ENCODE measurements around the gene EXOC2.
"Not testable (repeated sequence)": the region's sequence is repeated elsewhere in the genome, so short reads cannot be mapped to it uniquely, and the experiment has no call there.

Gene EXOC2

DNA sequence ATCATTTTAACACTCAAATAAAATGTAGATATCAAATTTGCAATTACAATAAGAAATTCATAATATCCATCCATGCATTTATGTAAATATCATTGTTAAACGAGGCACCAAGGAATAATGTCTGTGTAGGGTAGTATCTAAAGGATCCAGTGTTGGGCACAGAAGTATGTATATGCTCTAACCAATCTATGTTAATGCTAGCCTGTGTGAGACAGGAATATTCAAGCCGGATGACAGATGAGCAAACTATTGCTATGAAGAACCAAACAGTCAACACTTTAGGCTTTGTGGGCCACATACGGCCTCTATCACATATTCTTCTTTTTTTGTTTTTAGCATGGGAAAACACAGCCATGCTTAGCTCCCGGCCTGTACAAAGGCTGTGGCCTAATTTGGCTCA, 81.0 kb downstream of the EXOC2 start:
- H3K79me2 ChIP-seq (ENCODE audit: insufficient read depth, low read depth): no peaks in the 10 kb centered on the region
- no peak overlapping the region for H3K9ac ChIP-seq
- H3K27ac ChIP-seq: no peak overlapping the region
- no peak overlapping the region for H3K4me3 ChIP-seq (IDR thresholded peaks at IDR 0.05; ENCODE audit: insufficient read depth, low read depth, low read length)
- H3K4me2 ChIP-seq: no peak overlapping the region
- no peak overlapping the region for H2AFZ ChIP-seq (ENCODE audit: low read depth)
- H3K27me3 ChIP-seq (ENCODE audit: insufficient read depth, low read depth): no peaks in the 10 kb centered on the region
- TF ChIP-seq, protein P1, sequence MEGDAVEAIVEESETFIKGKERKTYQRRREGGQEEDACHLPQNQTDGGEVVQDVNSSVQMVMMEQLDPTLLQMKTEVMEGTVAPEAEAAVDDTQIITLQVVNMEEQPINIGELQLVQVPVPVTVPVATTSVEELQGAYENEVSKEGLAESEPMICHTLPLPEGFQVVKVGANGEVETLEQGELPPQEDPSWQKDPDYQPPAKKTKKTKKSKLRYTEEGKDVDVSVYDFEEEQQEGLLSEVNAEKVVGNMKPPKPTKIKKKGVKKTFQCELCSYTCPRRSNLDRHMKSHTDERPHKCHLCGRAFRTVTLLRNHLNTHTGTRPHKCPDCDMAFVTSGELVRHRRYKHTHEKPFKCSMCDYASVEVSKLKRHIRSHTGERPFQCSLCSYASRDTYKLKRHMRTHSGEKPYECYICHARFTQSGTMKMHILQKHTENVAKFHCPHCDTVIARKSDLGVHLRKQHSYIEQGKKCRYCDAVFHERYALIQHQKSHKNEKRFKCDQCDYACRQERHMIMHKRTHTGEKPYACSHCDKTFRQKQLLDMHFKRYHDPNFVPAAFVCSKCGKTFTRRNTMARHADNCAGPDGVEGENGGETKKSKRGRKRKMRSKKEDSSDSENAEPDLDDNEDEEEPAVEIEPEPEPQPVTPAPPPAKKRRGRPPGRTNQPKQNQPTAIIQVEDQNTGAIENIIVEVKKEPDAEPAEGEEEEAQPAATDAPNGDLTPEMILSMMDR (conservative IDR thresholded peaks at IDR 0.05; ENCODE audit: low read depth, low read length): no peak
- no peaks in the 10 kb centered on the region for H3K36me3 ChIP-seq (ENCODE audit: insufficient read depth)
- H4K20me1 ChIP-seq (ENCODE audit: insufficient read depth): no peaks in the 10 kb centered on the region
- H3K4me1 ChIP-seq (ENCODE audit: low read depth, poor library complexity, severe bottlenecking): no peaks in the 10 kb centered on the region

GRCh38 chr6:610882-611281, 82.1 kb downstream of the EXOC2 start:
- Histone ChIP-seq H3K36me3 (ENCODE audit: insufficient read depth) (no peaks in the 10 kb centered on the region), H3K4me1 (ENCODE audit: low read depth, poor library complexity, severe bottlenecking) (no peaks in the 10 kb centered on the region), H3K27me3 (ENCODE audit: insufficient read depth, low read depth) (no peaks in the 10 kb centered on the region), H3K79me2 (ENCODE audit: insufficient read depth, low read depth) (no peaks in the 10 kb centered on the region), H3K4me2 (no peak overlapping the region), H3K9ac (no peak overlapping the region), H2AFZ (ENCODE audit: low read depth) (no peak overlapping the region), H3K27ac (no peak overlapping the region), H4K20me1 (ENCODE audit: insufficient read depth) (no peaks in the 10 kb centered on the region), H3K4me3 (IDR thresholded peaks at IDR 0.05; ENCODE audit: insufficient read depth, low read depth, low read length) (no peak overlapping the region)
- TF ChIP-seq, protein P1 (conservative IDR thresholded peaks at IDR 0.05; ENCODE audit: low read depth, low read length): no peak

DNA sequence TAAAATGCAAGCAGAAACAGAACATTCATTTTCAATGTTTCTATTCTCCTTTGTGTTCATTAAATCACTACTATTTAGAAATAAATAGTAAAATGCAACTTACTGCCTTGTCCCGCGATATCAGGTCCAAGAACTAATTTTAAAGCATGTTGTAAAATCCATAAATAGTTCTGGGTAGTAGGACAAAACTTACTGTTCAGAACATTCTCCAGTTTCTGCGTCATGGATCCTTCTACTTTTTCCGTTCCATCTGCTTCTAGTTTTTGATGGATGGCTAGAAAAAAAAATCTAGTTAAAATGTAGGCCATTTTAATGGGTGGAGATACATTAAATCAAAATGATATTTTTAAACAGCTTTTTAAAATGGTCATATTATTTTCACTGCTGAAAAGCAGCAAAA, 83.0 kb downstream of the EXOC2 start:
- H2AFZ ChIP-seq (ENCODE audit: low read depth): no peak overlapping the region
- H3K4me2 ChIP-seq: no peak overlapping the region
- no peaks in the 10 kb centered on the region for H4K20me1 ChIP-seq (ENCODE audit: insufficient read depth)
- TF ChIP-seq, protein P1 (conservative IDR thresholded peaks at IDR 0.05; ENCODE audit: low read depth, low read length): no peak
- H3K27ac ChIP-seq: no peak overlapping the region
- H3K79me2 ChIP-seq (ENCODE audit: insufficient read depth, low read depth): no peaks in the 10 kb centered on the region
- H3K36me3 ChIP-seq (ENCODE audit: insufficient read depth): no peaks in the 10 kb centered on the region
- no peak overlapping the region for H3K9ac ChIP-seq
- H3K27me3 ChIP-seq (ENCODE audit: insufficient read depth, low read depth): no peaks in the 10 kb centered on the region
- H3K4me3 ChIP-seq (IDR thresholded peaks at IDR 0.05; ENCODE audit: insufficient read depth, low read depth, low read length): no peak overlapping the region
- no peaks in the 10 kb centered on the region for H3K4me1 ChIP-seq (ENCODE audit: low read depth, poor library complexity, severe bottlenecking)

GRCh38 chr6:606829-607379, 86.0 kb downstream of the EXOC2 start:
- Histone ChIP-seq H3K4me2 (no peak overlapping the region), H3K79me2 (ENCODE audit: insufficient read depth, low read depth) (no peaks in the 10 kb centered on the region)

DNA sequence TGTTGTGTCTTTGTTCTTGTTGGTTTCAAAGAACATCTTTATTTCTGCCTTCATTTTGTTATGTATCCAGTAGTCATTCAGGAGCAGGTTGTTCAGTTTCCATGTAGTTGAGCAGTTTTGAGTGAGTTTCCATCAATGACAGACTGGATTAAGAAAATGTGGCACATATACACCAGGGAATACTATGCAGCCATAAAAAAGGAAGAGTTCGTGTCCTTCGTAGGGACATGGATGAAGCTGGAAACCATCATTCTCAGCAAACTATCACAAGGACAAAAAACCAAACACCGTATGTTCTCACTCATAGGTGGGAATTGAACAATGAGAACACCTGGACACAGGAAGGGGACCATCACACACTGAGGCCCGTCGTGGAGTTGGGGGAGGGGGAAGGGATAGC, 87.0 kb downstream of the EXOC2 start:
- not testable (repeated sequence) for H3K4me1 ChIP-seq (ENCODE audit: low read depth, poor library complexity, severe bottlenecking); H2AFZ ChIP-seq (ENCODE audit: low read depth); H4K20me1 ChIP-seq (ENCODE audit: insufficient read depth); H3K4me3 ChIP-seq (IDR thresholded peaks at IDR 0.05; ENCODE audit: insufficient read depth, low read depth, low read length); H3K36me3 ChIP-seq (ENCODE audit: insufficient read depth); H3K79me2 ChIP-seq (ENCODE audit: insufficient read depth, low read depth); H3K9ac ChIP-seq; H3K4me2 ChIP-seq; H3K27ac ChIP-seq; H3K27me3 ChIP-seq (ENCODE audit: insufficient read depth, low read depth)

More at GRCh38 chr6:606829-607379, 86.0 kb downstream of the EXOC2 start:
- no peaks in the 10 kb centered on the region for H3K36me3 ChIP-seq (ENCODE audit: insufficient read depth)
- TF ChIP-seq, protein P1 (conservative IDR thresholded peaks at IDR 0.05; ENCODE audit: low read depth, low read length): no peak
- H3K9ac ChIP-seq: no peak overlapping the region
- H3K27ac ChIP-seq: no peak overlapping the region
- H3K4me3 ChIP-seq (IDR thresholded peaks at IDR 0.05; ENCODE audit: insufficient read depth, low read depth, low read length): no peak overlapping the region
- no peaks in the 10 kb centered on the region for H3K4me1 ChIP-seq (ENCODE audit: low read depth, poor library complexity, severe bottlenecking)
- no peaks in the 10 kb centered on the region for H3K27me3 ChIP-seq (ENCODE audit: insufficient read depth, low read depth)
- no peaks in the 10 kb centered on the region for H4K20me1 ChIP-seq (ENCODE audit: insufficient read depth)
- no peak overlapping the region for H2AFZ ChIP-seq (ENCODE audit: low read depth)

Measured in KMS-11 (cell line).